Upper lobe of left lung (tissue), 6 donors: ENCODE results near the gene EHMT1. TPM values are rescaled to one million over a fixed set of nuclear protein-coding genes. Genes with fewer than 3 reads are reported as not detected.

ENCODE experiments used
- small RNA-seq, 4 donors: library from RNA; depleted of rRNA; stranded (forward); fragments of <200 nt; gene quantifications; one replicate each; pipeline ENCODE3, GENCODE V24; 2016
- total RNA-seq, 6 donors: library from RNA; depleted of rRNA in 4 of 6; stranded (reverse); fragments of >200 nt in 4 of 6; gene quantifications; one replicate each; pipeline versions ENCODE4 v1.1.0 to v1.2.1, GENCODE V29; 2016 to 2021
- donor health status: DM: no; HTN: no; CAD: no; lungs with moderate emphysema.
- donor health status: DM: no; HTN: yes; CAD: no; lungs with severe emphysema.

The EHMT1 gene
- total RNA-seq, 6 donors from 2014 or later: 68.0 to 183 (median 83.6) TPM

Small RNA genes within 50 kb of the gene (small RNA-seq; reads per million reads assigned to genes)
- gene MIR602: 0 reads per million in 4 donors
- 0 reads per million in 4 donors for gene RF00017

Other genes with a start within 250 kb of the EHMT1 start
- gene EXD3, start 195.8 kb upstream of the EHMT1 start, total RNA-seq: 100 to 1,000 TPM in 1 of 6 donors, 10 to 100 TPM in 5; 12.3 to 118 (median 24.8) TPM
- 10 to 100 TPM in 3 of 6 donors, 1 to 10 TPM in 3; 3.3 to 34.6 (median 11.7) TPM for gene NOXA1, start 195.6 kb upstream of the EHMT1 start, total RNA-seq
- gene ENTPD8, start 177.6 kb upstream of the EHMT1 start, total RNA-seq: under 1 TPM in 2 of 6 donors, not detected in 4; 0.15 to 0.17 TPM
- gene NSMF, start 159.7 kb upstream of the EHMT1 start, total RNA-seq: 10 to 100 TPM; 20.4 to 57.6 (median 25.9) TPM
- gene PNPLA7, start 68.6 kb upstream of the EHMT1 start, total RNA-seq: 100 to 1,000 TPM in 1 of 6 donors, 10 to 100 TPM in 2, 1 to 10 TPM in 3; 6.0 to 104 (median 14.0) TPM
- gene MRPL41, start 67.1 kb upstream of the EHMT1 start, total RNA-seq: 100 to 1,000 TPM in 2 of 6 donors, 10 to 100 TPM in 4; 36.5 to 172 (median 62.1) TPM
- 100 to 1,000 TPM in 1 of 6 donors, 10 to 100 TPM in 5; 25.5 to 115 (median 42.4) TPM for gene DPH7, start 40.1 kb upstream of the EHMT1 start, total RNA-seq
- 10 to 100 TPM; 10.2 to 28.3 (median 20.9) TPM for gene ZMYND19, start 28.5 kb upstream of the EHMT1 start, total RNA-seq
- gene ARRDC1, start 13.3 kb upstream of the EHMT1 start, total RNA-seq: 100 to 1,000 TPM in 3 of 6 donors, 10 to 100 TPM in 3; 74.9 to 202 (median 99.6) TPM